Measurements from ENCODE around the gene FBXO17. TPM values are rescaled to one million over a fixed set of nuclear protein-coding genes. Genes with fewer than 3 reads are reported as not detected.

Gene FBXO17
- total RNA-seq, 1 experiment from 2014 or later = 3.9 TPM

DNA sequence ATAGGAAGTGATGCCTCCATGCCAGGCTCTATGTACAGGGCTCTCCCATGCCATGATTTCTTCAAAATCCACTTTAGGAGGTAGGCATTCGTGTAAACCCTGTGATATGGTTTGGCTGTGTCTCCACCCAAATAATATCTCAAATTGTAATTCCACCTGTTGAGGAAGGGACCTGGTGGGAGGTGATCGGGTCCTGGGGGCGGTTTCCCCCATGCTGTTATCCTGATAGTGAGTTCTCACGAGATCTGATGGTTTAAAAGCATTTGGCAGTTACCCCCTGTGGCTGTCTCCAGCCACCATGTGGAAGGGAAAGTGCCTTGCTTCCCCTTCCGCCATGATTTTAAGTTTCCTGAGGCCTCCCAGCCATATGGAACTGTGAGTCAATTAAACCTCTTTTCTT is 53.1 kb downstream of the FBXO17 start:
- Histone ChIP-seq H3K9me3 (replicated peaks) (no peaks in the 10 kb centered on the region), H3K36me3 (peaks cover 20% of the 10 kb centered on the region), H3K27ac (no peak overlapping the region), H3K4me1 (replicated peaks) (no peaks in the 10 kb centered on the region), H3K27me3 (replicated peaks) (no peaks in the 10 kb centered on the region), H3K4me3 (no peak overlapping the region)
- DNase-seq (ENCODE audit: low read depth in 1 of 2, low spot score in 2 of 2) = no peak

- Histone ChIP-seq H3K27me3 (replicated peaks) (no peaks in the 10 kb centered on the region), H3K27ac (no peak overlapping the region), H3K4me3 (no peak overlapping the region), H3K9me3 (replicated peaks) (no peaks in the 10 kb centered on the region), H3K4me1 (replicated peaks) (no peaks in the 10 kb centered on the region), H3K36me3 (peaks cover 20% of the 10 kb centered on the region)
- DNase-seq (ENCODE audit: low read depth in 1 of 2, low spot score in 2 of 2) = no peak
Observed at GRCh38 chr19:38921420-38922274, 53.9 kb downstream of the FBXO17 start.

DNA sequence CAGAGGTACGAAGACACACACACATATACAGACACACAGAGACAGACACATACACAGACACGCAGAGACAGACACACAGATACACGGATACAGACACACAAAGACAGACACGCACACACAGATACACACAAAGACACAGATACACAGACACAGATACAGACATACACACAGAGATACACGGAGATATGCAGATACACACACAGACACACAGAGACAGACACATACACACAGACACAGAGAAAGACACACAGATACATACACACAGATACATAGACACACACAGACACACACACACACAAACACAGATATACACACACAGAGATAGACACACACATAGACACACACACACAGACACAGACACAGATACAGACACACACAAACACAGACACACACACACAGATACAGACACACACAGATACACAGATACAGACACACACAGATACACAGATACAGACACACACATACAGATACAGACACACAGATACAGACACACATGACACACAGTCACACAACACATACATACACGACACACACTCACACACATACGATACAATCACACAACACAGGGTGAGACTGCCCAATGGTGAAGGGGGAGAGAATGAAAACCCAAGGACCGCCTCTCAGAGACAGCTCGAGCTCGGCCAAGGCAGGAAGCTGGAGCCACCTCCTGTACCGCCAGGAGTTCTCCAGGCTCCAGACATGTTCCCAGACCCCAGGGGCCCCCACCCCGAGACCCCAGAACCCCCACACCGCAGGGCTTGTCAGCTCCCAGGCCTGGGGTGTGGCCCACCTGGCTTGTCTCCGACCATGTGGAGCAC is 54.7 kb downstream of the FBXO17 start:
- Histone ChIP-seq H3K36me3 (peaks cover 18% of the 10 kb centered on the region), H3K4me3 (no peak overlapping the region), H3K9me3 (replicated peaks) (no peaks in the 10 kb centered on the region), H3K4me1 (replicated peaks) (no peaks in the 10 kb centered on the region), H3K27ac (no peak overlapping the region), H3K27me3 (replicated peaks) (no peaks in the 10 kb centered on the region)
- no peak for DNase-seq (ENCODE audit: low read depth in 1 of 2, low spot score in 2 of 2)

DNA sequence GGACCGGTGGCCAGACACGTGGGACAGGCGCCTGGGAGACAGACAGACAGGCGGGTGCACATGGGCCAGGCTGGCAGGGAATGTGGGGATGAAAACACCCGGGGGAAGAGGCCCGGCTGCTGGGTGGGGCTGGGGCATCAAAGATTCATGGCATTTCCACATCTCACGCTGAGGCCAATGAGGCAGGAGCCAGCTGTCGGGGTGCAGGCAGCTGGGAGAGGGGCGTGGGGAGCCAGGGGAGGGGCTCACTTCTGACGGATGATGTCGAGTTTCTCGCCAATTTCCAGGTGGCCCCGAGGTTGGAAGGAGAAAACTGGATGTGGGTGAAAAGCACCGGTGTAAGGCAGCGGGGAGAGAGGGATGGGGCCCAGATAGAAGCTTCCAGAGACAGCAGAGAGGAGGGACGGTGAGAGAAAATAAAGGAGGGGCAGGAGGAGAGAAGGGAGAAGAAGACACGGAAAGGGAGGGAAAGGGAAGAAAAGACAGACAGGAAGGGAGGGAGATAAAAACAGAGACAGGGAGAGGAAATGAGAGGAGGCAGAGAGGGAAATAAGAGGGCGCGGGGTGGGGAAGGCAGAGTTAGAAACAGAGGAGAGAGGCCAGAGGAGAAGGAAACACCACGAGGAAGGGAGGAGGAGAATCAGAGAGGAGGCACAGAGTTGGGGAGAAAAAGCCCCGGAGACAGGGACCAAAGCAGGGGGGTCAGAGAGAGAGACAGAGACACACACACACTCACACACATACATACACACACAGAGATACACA is 55.5 kb downstream of the FBXO17 start:
- DNase-seq (ENCODE audit: low read depth in 1 of 2, low spot score in 2 of 2) = no peak
- peaks cover 12% of the 10 kb centered on the region for H3K36me3 ChIP-seq
- no peaks in the 10 kb centered on the region for H3K27me3 ChIP-seq (replicated peaks)
- no peak overlapping the region for H3K4me3 ChIP-seq
- H3K27ac ChIP-seq = no peak overlapping the region
- H3K4me1 ChIP-seq (replicated peaks) = no peaks in the 10 kb centered on the region
- no peaks in the 10 kb centered on the region for H3K9me3 ChIP-seq (replicated peaks)

- DNase-seq (ENCODE audit: low read depth in 1 of 2, low spot score in 2 of 2) = no peak
- Histone ChIP-seq H3K27me3 (replicated peaks) (no peaks in the 10 kb centered on the region), H3K4me3 (no peak overlapping the region), H3K4me1 (replicated peaks) (no peaks in the 10 kb centered on the region), H3K27ac (no peak overlapping the region), H3K36me3 (peaks cover 3% of the 10 kb centered on the region; the same call in 1 of the 2 replicates), H3K9me3 (replicated peaks) (no peaks in the 10 kb centered on the region)
Observed at GRCh38 chr19:38918526-38918925, 57.0 kb downstream of the FBXO17 start.

DNA sequence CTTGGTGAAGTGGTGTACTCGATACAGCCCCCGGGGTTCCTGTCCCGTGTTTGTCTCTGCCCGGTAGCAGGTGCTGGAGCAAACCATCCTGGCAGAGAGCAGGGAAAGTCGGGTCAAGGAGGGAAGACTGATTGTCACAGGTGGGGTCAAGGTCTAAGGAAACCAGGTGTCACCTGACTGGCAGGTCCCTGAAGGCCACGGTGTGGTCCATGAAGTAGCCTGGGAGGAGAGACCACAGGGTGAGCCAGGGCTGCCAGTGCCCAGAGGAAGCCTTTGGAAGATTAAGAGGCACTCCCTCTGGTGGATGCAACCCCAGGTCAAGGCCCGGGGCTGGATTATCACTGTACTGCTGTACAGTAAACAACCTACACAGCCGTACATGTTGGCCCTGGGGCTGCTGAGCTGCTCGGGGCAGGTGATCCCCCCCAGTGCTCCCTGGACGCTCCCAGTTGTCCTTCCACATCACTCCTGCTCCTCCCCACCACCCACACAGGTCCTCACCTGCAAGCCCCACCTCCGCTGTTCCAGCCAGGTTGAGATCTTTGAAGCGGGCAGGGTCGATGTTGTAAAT is 57.5 kb downstream of the FBXO17 start:
- Histone ChIP-seq H3K4me3 (no peak overlapping the region), H3K27me3 (replicated peaks) (no peaks in the 10 kb centered on the region), H3K9me3 (replicated peaks) (no peaks in the 10 kb centered on the region), H3K36me3 (peaks cover 3% of the 10 kb centered on the region; the same call in 1 of the 2 replicates), H3K4me1 (replicated peaks) (no peaks in the 10 kb centered on the region), H3K27ac (no peak overlapping the region)
- no peak for DNase-seq (ENCODE audit: low read depth in 1 of 2, low spot score in 2 of 2)

- DNase-seq (ENCODE audit: low read depth in 1 of 2, low spot score in 2 of 2) = no peak
- Histone ChIP-seq H3K9me3 (replicated peaks) (no peaks in the 10 kb centered on the region), H3K27ac (no peak overlapping the region), H3K27me3 (replicated peaks) (no peaks in the 10 kb centered on the region), H3K4me3 (no peak overlapping the region), H3K36me3 (peaks cover 3% of the 10 kb centered on the region; the same call in 1 of the 2 replicates), H3K4me1 (replicated peaks) (no peaks in the 10 kb centered on the region)
Observed at GRCh38 chr19:38917516-38917915, 58.0 kb downstream of the FBXO17 start.

DNA sequence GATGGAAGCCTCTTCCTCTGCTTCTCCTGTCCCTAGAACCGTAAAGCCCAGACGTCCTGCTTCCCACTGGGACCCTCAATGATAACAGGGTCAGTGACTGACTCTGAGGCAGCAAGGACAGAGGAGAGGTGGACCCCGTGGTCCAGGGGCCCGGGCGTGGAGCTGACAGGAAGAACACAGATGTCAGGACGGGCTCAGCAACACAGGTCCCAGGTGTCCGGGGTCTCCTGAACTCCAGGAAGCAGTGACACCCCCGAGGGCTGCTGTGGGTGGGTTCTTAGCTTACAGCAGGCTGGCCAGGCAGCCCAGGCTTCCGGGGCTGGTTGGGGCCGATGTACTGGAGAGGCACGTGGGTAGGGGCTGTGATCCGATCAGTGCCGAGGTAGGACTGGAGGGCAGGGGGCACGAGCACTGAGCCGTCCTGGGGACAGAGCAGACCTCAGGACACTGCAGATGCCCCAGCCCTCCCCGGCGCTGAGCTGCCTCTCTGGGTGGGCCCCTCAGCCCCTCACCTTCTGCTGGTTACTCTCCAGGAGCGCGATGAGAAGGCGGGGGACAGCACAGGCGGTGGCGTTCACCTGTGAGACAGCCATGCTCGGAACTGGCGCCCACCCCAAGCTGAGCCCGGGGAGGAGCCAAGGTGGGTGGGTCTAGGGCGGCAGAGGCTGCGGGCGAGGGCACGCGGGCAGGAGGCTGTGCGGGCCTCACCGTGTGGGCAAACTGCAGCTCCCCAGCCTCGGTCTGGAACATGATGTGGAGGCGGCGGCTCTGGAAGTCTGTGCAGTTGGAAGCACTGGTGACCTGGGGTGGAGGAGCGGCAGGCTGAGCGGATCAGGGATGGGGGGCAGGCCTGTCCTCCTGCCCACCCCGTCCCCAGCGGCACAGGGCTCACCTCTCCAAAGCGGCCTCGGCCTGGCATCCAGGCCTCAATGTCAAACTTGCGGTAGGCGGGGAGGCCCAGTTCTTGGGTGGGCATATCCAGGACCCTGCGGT is 59.9 kb downstream of the FBXO17 start:
- Histone ChIP-seq H3K9me3 (replicated peaks) (no peaks in the 10 kb centered on the region), H3K36me3 (no peaks in the 10 kb centered on the region; the same call in 1 of the 2 replicates), H3K27ac (no peak overlapping the region), H3K27me3 (replicated peaks) (no peaks in the 10 kb centered on the region), H3K4me1 (replicated peaks) (no peaks in the 10 kb centered on the region), H3K4me3 (no peak overlapping the region)
- no peak for DNase-seq (ENCODE audit: low read depth in 1 of 2, low spot score in 2 of 2)

- H3K27me3 ChIP-seq (replicated peaks) = no peaks in the 10 kb centered on the region
- DNase-seq (ENCODE audit: low read depth in 1 of 2, low spot score in 2 of 2) = no peak
- H3K4me3 ChIP-seq = no peak overlapping the region
- H3K4me1 ChIP-seq (replicated peaks) = no peaks in the 10 kb centered on the region
- H3K36me3 ChIP-seq = peaks cover under 1% of the 10 kb centered on the region; the same call in 1 of the 2 replicates
- H3K27ac ChIP-seq = no peak overlapping the region
- no peaks in the 10 kb centered on the region for H3K9me3 ChIP-seq (replicated peaks)
Observed at GRCh38 chr19:38913958-38914357, 61.6 kb downstream of the FBXO17 start.

- no peaks in the 10 kb centered on the region for H3K27me3 ChIP-seq (replicated peaks)
- DNase-seq (ENCODE audit: low read depth in 1 of 2, low spot score in 2 of 2) = no peak
- H3K4me1 ChIP-seq (replicated peaks) = no peaks in the 10 kb centered on the region
- no peak overlapping the region for H3K27ac ChIP-seq
- H3K9me3 ChIP-seq (replicated peaks) = no peaks in the 10 kb centered on the region
- H3K4me3 ChIP-seq = no peak overlapping the region
- peaks cover 2% of the 10 kb centered on the region; the same call in 1 of the 2 replicates for H3K36me3 ChIP-seq
Observed at GRCh38 chr19:38912600-38913514, 62.7 kb downstream of the FBXO17 start.

- no peak overlapping the region for H3K27ac ChIP-seq
- DNase-seq (ENCODE audit: low read depth in 1 of 2, low spot score in 2 of 2) = no peak
- H3K4me1 ChIP-seq (replicated peaks) = no peaks in the 10 kb centered on the region
- no peak overlapping the region for H3K4me3 ChIP-seq
- no peaks in the 10 kb centered on the region for H3K9me3 ChIP-seq (replicated peaks)
- H3K36me3 ChIP-seq = peaks cover 13% of the 10 kb centered on the region; the same call in 1 of the 2 replicates
- H3K27me3 ChIP-seq (replicated peaks) = no peaks in the 10 kb centered on the region
Observed at GRCh38 chr19:38911388-38912001, 64.0 kb downstream of the FBXO17 start.

Data from SJSA1 (cell line).